Globus pallidus (tissue), 1 donor: ENCODE data around the gene NEO1.
A peak's percentile ranks its signal among the peaks of the same experiment; 100 is the strongest.

Experiments
- DNase-seq: peaks from one replicate; pipeline ENCODE4 v3.0.0-alpha.2; 2015; ENCODE audit warnings: low spot score

The NEO1 gene

GRCh38 chr15:73303636-73304035 is 251.4 kb downstream of the NEO1 start:
- DNase-seq, result no peak

- DNase-seq, result peak; percentile 31
These were observed 253.3 kb downstream of the NEO1 start for GRCh38 chr15:73305331-73306211.

GRCh38 chr15:73308305-73308704 is 256.0 kb downstream of the NEO1 start:
- DNase-seq, result no peak

- no peak for DNase-seq
These were observed 261.6 kb downstream of the NEO1 start for GRCh38 chr15:73313861-73314260.

- DNase-seq, result no peak
These were observed 265.6 kb downstream of the NEO1 start for GRCh38 chr15:73317651-73318462.

GRCh38 chr15:73318463-73319351 is 266.4 kb downstream of the NEO1 start:
- DNase-seq, result no peak

GRCh38 chr15:73319460-73320245 is 267.4 kb downstream of the NEO1 start:
- DNase-seq, result no peak

GRCh38 chr15:73320619-73321180 is 268.4 kb downstream of the NEO1 start:
- no peak for DNase-seq

- DNase-seq, result no peak
These were observed 269.5 kb downstream of the NEO1 start for GRCh38 chr15:73321496-73322450.

GRCh38 chr15:73322665-73323373 is 270.6 kb downstream of the NEO1 start:
- DNase-seq, result no peak

- DNase-seq, result no peak
These were observed 271.2 kb downstream of the NEO1 start for GRCh38 chr15:73323374-73323955.

GRCh38 chr15:73323956-73324355 is 271.7 kb downstream of the NEO1 start:
- DNase-seq, result no peak

GRCh38 chr15:73324496-73325170 is 272.4 kb downstream of the NEO1 start:
- no peak for DNase-seq

- DNase-seq, result no peak
These were observed 273.1 kb downstream of the NEO1 start for GRCh38 chr15:73325191-73325861.

- no peak for DNase-seq
These were observed 273.9 kb downstream of the NEO1 start for GRCh38 chr15:73326157-73326556.

- DNase-seq, result no peak
These were observed 276.0 kb downstream of the NEO1 start for GRCh38 chr15:73328149-73328820.

GRCh38 chr15:73328981-73329380 is 276.7 kb downstream of the NEO1 start:
- no peak for DNase-seq
